ENCODE data around the gene ZNF394. TPM values are rescaled to one million over a fixed set of nuclear protein-coding genes. Genes with fewer than 3 reads are reported as not detected.

ZNF394 gene
- total RNA-seq, 1 donor from 2014 or later, result 15.2 TPM

- no peak overlapping the region for H3K4me3 ChIP-seq (ENCODE audit: low read depth, low read length)
- H3K36me3 ChIP-seq (ENCODE audit: control insufficient read depth, insufficient read depth, low read length), result peaks cover 5% of the 10 kb centered on the region
- TF ChIP-seq, protein P1, sequence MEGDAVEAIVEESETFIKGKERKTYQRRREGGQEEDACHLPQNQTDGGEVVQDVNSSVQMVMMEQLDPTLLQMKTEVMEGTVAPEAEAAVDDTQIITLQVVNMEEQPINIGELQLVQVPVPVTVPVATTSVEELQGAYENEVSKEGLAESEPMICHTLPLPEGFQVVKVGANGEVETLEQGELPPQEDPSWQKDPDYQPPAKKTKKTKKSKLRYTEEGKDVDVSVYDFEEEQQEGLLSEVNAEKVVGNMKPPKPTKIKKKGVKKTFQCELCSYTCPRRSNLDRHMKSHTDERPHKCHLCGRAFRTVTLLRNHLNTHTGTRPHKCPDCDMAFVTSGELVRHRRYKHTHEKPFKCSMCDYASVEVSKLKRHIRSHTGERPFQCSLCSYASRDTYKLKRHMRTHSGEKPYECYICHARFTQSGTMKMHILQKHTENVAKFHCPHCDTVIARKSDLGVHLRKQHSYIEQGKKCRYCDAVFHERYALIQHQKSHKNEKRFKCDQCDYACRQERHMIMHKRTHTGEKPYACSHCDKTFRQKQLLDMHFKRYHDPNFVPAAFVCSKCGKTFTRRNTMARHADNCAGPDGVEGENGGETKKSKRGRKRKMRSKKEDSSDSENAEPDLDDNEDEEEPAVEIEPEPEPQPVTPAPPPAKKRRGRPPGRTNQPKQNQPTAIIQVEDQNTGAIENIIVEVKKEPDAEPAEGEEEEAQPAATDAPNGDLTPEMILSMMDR (IDR thresholded peaks at IDR 0.05; ENCODE audit: insufficient read depth, low read length, poor library complexity, severe bottlenecking), result no peak
- no peaks in the 10 kb centered on the region for H3K27me3 ChIP-seq (ENCODE audit: control insufficient read depth, insufficient read depth, low read length)
- no peak for DNase-seq (ENCODE audit: low read depth)
Measured at GRCh38 chr7:99455874-99456273, 44.2 kb downstream of the ZNF394 start.

- Histone ChIP-seq H3K4me3 (ENCODE audit: low read depth, low read length) (no peak overlapping the region), H3K27me3 (ENCODE audit: control insufficient read depth, insufficient read depth, low read length) (no peaks in the 10 kb centered on the region), H3K36me3 (ENCODE audit: control insufficient read depth, insufficient read depth, low read length) (peaks cover 11% of the 10 kb centered on the region)
- no peak for DNase-seq (ENCODE audit: low read depth)
- TF ChIP-seq, protein P1 (IDR thresholded peaks at IDR 0.05; ENCODE audit: insufficient read depth, low read length, poor library complexity, severe bottlenecking), result no peak
Measured at GRCh38 chr7:99453105-99453504, 47.0 kb downstream of the ZNF394 start.

GRCh38 chr7:99452541-99452940 is 47.5 kb downstream of the ZNF394 start:
- Histone ChIP-seq H3K36me3 (ENCODE audit: control insufficient read depth, insufficient read depth, low read length) (peaks cover 12% of the 10 kb centered on the region), H3K4me3 (ENCODE audit: low read depth, low read length) (no peak overlapping the region), H3K27me3 (ENCODE audit: control insufficient read depth, insufficient read depth, low read length) (no peaks in the 10 kb centered on the region)
- DNase-seq (ENCODE audit: low read depth), result no peak
- TF ChIP-seq, protein P1 (IDR thresholded peaks at IDR 0.05; ENCODE audit: insufficient read depth, low read length, poor library complexity, severe bottlenecking), result no peak

- no peak overlapping the region for H3K4me3 ChIP-seq (ENCODE audit: low read depth, low read length)
- H3K36me3 ChIP-seq (ENCODE audit: control insufficient read depth, insufficient read depth, low read length), result peaks cover 11% of the 10 kb centered on the region
- TF ChIP-seq, protein P1 (IDR thresholded peaks at IDR 0.05; ENCODE audit: insufficient read depth, low read length, poor library complexity, severe bottlenecking), result no peak
- DNase-seq (ENCODE audit: low read depth), result no peak
- no peaks in the 10 kb centered on the region for H3K27me3 ChIP-seq (ENCODE audit: control insufficient read depth, insufficient read depth, low read length)
Measured at GRCh38 chr7:99451936-99452335, 48.1 kb downstream of the ZNF394 start.

DNA sequence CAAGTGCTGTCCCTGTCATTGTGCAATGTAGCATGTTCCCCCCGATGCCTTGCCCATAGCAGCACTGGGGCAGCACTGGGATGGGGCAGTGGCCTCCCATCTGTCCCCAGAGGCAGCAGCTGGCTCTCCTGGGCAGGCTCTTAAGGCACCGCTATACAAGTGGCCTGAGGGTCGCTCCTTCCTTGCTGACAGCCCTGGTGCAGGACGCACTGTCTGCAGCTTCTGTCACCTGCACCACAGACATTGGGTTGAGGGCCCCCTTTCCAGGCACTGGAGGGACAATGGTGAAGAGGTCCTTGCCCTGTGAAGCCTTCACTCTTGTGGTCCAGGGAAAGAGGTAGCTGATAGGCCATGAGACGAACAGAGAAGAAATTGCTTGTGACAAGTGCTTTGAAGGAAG is 50.8 kb downstream of the ZNF394 start:
- TF ChIP-seq, protein P1 (IDR thresholded peaks at IDR 0.05; ENCODE audit: insufficient read depth, low read length, poor library complexity, severe bottlenecking), result no peak
- no peak overlapping the region for H3K4me3 ChIP-seq (ENCODE audit: low read depth, low read length)
- DNase-seq (ENCODE audit: low read depth), result no peak
- H3K36me3 ChIP-seq (ENCODE audit: control insufficient read depth, insufficient read depth, low read length), result peaks cover 11% of the 10 kb centered on the region
- no peaks in the 10 kb centered on the region for H3K27me3 ChIP-seq (ENCODE audit: control insufficient read depth, insufficient read depth, low read length)

- DNase-seq (ENCODE audit: low read depth), result no peak
- peaks cover 9% of the 10 kb centered on the region for H3K36me3 ChIP-seq (ENCODE audit: control insufficient read depth, insufficient read depth, low read length)
- H3K4me3 ChIP-seq (ENCODE audit: low read depth, low read length), result no peak overlapping the region
- TF ChIP-seq, protein P1 (IDR thresholded peaks at IDR 0.05; ENCODE audit: insufficient read depth, low read length, poor library complexity, severe bottlenecking), result no peak
- H3K27me3 ChIP-seq (ENCODE audit: control insufficient read depth, insufficient read depth, low read length), result no peaks in the 10 kb centered on the region
Measured at GRCh38 chr7:99448855-99449254, 51.2 kb downstream of the ZNF394 start.
